Activated CD4-positive, alpha-beta T cell treated with anti-CD3 and anti-CD28 coated beads, Interleukin-2, Interleukin-6, amounts not matched to agents 100 ng/mL and 50 ng/mL, durations not matched to agents 16 hours and 8 hours (primary cell): Measurements from ENCODE around the gene CDC14A.

ENCODE experiments used
- DNase-seq: peaks from one replicate; pipeline ENCODE4 v3.0.0-alpha.2; 2020

CDC14A gene

GRCh38 chr1:100499194-100499811, 147.0 kb downstream of the CDC14A start:
- no peak for DNase-seq

- DNase-seq: no peak
Measured at GRCh38 chr1:100502052-100502792, 149.9 kb downstream of the CDC14A start.

DNA sequence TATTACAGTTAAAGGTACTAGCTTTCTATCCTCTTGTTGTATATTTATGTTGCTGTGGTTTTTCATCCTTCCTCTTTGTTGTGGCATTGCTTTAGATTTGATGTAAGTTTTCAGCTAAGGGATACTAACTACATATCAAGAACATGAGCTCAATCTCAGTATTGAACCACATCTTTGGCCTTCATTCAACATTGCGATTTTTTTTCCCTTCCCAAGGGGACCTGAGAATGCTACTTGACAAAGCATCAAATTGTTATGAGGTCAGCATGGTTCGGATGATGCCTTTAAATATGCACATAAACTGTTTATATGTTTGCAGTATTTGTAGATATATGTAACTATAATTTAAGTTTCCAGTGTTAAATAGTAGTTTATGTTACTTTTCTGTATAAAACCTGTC, 153.9 kb downstream of the CDC14A start:
- DNase-seq: no peak

DNA sequence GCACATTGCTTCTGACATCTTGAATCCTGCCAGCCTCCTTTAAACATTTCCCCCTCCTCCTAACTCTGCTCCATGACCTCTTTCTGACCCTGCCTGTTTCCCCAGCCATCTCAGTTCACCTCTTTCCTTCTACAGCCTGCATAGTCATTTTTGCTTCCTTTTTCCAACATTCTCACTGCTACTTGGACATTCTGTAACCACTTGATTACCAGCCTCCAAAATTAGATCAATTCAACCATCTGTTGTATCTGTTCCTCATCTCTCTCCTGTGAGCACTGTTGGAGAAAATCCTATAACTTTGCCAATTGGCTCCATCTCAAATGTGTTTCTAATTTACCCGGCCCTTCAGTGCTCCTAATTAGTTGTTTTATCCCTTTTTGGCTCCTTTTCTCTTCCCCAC, 158.1 kb downstream of the CDC14A start:
- no peak for DNase-seq

GRCh38 chr1:100511058-100511457, 158.8 kb downstream of the CDC14A start:
- no peak for DNase-seq

DNA sequence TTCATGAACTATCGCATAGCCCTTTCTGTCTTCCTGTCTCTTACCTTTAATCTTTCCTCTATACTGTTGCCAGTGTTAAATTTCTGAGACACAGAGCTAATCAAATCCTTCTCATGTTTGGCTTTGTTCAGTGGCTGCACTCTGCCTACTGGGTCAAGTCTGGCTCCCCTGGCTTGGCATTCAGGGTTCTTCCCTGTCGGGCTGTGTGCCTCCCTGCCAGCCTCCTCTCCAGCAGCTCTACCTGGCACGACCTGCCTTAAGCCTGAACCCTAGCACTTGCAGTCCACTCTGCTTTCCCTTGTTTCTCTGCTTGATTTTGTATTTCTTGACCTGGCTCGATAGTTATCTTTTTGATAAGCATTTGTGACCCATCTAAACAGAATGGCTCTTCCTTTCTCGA, 159.5 kb downstream of the CDC14A start:
- DNase-seq: no peak

DNA sequence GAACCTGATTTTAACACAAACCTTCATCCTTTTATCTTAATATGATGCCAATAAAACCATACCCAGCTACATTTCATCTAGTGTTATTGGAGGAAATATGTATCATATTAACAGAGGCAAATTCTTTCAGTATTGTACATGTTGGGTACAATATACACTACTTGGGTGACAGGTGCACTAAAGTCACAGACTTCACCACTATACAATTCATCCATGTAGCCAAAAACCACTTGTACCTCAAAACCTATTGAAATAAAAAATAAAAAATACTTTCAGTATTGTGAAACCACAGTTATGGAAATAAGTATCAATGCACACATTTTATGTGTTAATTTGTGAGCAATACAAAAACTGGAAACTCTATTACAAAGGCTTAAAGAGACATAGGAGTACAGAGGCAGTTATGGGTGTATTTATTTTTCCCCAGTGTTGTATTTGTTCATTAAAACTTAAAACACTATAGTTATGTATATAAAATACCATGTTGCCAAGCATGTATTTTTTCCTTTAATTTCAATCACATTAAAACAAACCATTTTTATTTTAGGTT, 160.6 kb downstream of the CDC14A start:
- no peak for DNase-seq

DNA sequence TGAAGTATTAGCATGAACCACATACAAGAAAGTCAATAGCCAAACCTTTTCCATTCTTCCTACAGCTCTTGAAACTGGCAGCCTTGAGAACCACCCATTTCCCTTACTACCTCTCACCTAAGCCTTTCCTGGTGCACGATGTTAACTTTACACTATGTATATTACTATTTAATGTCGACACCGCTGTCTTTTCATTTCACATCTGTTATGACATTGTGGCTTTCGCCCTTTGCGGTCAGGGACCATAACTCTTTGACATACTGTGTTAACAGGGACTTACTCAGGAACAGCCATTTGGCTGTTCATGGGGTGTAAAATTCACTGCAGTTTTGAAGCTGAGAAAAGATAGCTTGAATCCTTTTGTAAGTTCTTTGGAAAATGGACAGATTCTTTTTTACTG, 164.6 kb downstream of the CDC14A start:
- no peak for DNase-seq

- DNase-seq: no peak
Measured at GRCh38 chr1:100517515-100517914, 165.2 kb downstream of the CDC14A start.

GRCh38 chr1:100518023-100518422, 165.7 kb downstream of the CDC14A start:
- no peak for DNase-seq

- DNase-seq: no peak
Measured at GRCh38 chr1:100523038-100523652, 170.8 kb downstream of the CDC14A start.

DNA sequence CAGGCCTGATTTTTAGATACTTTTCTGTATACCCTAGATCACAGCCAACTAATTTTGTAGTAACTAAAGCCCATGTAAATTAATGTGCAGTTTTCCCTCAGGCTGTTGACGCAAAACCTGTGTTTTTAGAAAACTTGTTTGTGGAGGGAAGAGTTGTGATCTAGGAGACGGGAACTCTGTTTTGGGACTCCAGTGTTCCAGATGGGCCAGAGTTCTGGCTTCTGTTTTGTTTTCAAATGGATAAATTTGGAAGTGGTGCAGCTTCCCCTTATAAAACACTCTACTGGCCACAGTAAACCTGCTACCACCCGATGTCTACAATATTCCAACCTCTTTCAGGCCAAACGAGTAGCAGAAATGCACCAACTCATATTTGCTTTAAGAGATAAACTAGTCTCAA, 172.0 kb downstream of the CDC14A start:
- DNase-seq: no peak

DNA sequence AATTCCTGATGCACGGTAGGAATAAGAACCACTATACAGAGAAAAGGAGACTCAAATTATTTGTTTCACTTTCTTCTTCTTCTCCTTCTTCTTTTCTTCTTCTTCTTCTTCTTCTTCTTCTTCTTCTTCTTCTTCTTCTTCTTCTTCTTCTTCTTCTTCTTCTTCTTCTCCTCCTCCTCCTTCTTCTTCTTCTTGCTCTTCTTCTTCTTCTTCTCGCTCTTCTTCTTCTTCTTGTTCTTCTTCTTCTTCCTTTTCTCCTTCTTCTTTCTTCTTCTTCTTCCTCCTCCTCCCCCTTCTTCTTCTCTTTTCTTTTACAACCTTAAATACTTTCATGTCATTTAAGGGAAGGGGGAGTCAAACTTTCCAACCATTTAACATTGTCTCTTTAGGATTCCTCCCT, 174.6 kb downstream of the CDC14A start:
- no peak for DNase-seq

DNA sequence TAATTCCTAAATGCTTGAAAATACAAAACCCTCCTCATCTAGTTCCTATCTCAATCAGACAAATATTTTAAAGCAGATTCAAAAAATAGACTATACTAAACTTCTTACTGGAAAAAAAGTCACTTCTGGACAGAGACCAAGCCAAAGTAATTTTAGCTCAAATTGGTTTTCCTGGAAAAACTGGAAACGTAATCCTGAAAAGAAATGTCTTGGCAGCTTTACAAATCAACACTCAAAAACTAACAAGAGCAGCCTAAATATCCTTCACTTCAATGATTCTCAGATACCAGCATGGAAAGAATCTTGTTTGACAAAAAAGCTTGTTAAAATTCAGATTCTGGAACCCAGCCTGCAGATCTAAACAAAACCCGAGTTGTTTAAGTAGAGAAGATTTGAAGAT, 176.6 kb downstream of the CDC14A start:
- DNase-seq: no peak

DNA sequence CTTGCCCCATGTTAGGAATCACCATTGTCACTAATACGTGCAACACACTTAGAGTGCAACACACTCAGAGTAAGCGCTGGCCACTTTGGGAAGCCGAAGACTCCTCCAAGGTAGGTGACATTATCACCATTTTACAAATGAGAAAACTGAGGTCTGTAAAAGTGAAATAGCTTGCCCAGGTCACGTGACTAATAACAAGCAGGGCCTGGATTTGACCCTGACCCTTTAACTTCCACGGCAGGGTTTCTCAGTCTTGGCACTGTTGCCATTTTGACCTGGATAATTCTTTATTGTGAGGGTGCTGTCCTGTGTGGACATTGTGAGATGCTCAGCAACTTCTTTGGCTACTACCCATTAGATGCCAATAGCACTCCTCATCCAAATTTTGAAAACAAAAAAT, 177.8 kb downstream of the CDC14A start:
- no peak for DNase-seq

GRCh38 chr1:100530880-100531487, 178.7 kb downstream of the CDC14A start:
- peak; percentile 58 for DNase-seq

DNA sequence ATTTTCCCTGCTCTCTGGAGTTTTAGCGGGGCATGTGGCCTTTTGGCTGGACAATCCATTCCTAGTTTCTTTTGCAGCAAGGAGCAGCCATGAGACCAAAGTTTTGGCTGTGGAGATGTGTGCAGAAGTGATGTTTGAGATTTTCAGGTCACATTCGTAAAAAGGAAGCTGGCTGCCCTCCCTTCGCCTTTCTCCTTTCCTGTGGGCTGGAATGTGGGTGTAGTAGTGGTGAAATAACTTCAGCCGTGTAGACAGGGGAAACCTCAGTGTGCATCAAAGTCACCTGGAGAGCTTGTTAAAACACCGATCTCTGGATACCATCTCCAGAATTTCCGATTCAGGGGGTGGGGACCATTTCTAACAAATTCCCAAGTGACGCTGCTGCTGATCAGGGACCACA, 180.3 kb downstream of the CDC14A start:
- no peak for DNase-seq

DNA sequence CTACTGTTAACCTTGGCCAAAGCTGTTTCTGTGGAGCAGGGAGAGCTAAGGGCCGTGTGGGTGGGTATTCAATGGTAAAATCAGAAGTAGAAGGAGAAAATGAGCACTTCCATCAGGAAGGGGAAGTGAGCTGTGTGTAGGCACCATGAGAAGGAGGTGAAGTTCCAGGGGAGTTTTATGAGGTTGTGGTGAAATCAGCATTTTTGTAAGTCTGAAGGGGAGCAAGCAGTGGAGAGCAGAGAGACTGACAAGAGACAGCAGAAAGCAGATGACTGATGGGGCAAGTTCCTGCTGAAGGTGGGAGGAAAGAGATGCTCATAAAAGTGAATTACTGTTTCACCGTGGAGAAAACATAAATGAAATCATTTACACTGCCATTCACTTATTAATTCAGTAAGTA, 183.0 kb downstream of the CDC14A start:
- DNase-seq: no peak

DNA sequence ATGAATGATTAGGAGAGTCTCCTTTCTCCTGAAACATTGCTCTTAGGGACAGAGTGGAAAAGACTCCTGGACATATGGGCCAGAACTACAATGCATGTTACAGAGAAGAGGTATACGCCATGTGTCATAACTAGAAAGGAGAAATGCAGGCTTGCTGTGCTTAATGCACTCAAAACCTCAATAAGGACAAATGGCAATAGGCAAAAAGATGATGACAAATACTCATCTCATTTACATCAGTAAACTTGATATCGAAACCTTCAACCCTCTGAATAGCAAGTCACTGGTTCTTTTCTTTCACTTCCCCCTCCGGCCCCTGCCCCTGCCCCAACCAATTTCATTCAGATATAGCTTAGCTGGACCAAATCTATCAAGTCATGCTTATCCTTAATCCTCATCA, 183.7 kb downstream of the CDC14A start:
- peak; percentile 34 for DNase-seq

- DNase-seq: peak; percentile 41
Measured at GRCh38 chr1:100538913-100539835, 186.9 kb downstream of the CDC14A start.

- peak; percentile 18 for DNase-seq
Measured at GRCh38 chr1:100539836-100540536, 187.7 kb downstream of the CDC14A start.

- no peak for DNase-seq
Measured at GRCh38 chr1:100542285-100542684, 190.0 kb downstream of the CDC14A start.
